Measurements from ENCODE around the gene ZNF248. TPM values are rescaled to one million over a fixed set of nuclear protein-coding genes. Genes with fewer than 3 reads are reported as not detected.
A peak's percentile ranks its signal among the peaks of the same experiment; 100 is the strongest.

ZNF248 gene
- total and polyA plus RNA-seq, 2 donors (not counting 1 experiment from before 2014, with no cell fraction given): 6.9 to 10.9 TPM

GRCh38 chr10:37831495-37832333 is 25.7 kb downstream of the ZNF248 start:
- H3K4me2 ChIP-seq (ENCODE audit: extremely low read depth, insufficient read depth, low read length): no peak overlapping the region
- no peak overlapping the region for H3K9ac ChIP-seq (ENCODE audit: insufficient read depth, low read length)
- H2AFZ ChIP-seq (ENCODE audit: low read length): no peak overlapping the region
- H3K27ac ChIP-seq (ENCODE audit: insufficient read depth, low read length): no peak overlapping the region
- no peak overlapping the region for H3K4me3 ChIP-seq (replicated peaks in 1 of 4; ENCODE audit: control extremely low read depth in 1 of 4, insufficient read depth in 1 of 4, low read depth in 3 of 4, low read length in 4 of 4)
- H4K20me1 ChIP-seq (ENCODE audit: control insufficient read depth, extremely low read depth, insufficient read depth, low read length): no peaks in the 10 kb centered on the region
- peak in 1 of 2 donors; percentile 2 for DNase-seq (ENCODE audit: low read depth in 2 of 2)
- no peaks in the 10 kb centered on the region for H3K79me2 ChIP-seq (ENCODE audit: control insufficient read depth, insufficient read depth, low read length)
- no peaks in the 10 kb centered on the region for H3K27me3 ChIP-seq (ENCODE audit: control insufficient read depth, insufficient read depth, low read length)
- H3K9me3 ChIP-seq (ENCODE audit: control insufficient read depth, insufficient read depth, low read depth, low read length): peaks cover 6% of the 10 kb centered on the region
- no peaks in the 10 kb centered on the region for H3K4me1 ChIP-seq (ENCODE audit: control insufficient read depth, extremely low read depth, insufficient read depth, low read length)
- peaks cover 3% of the 10 kb centered on the region for H3K36me3 ChIP-seq (ENCODE audit: control insufficient read depth, insufficient read depth, low read length)
- no peak for TF ChIP-seq EZH2 (IDR thresholded peaks at IDR 0.05; ENCODE audit: low read length, missing control alignments)
- TF ChIP-seq CTCF (conservative IDR thresholded peaks at IDR 0.05 in 1 of 2, IDR thresholded peaks at IDR 0.05 in 1 of 2; ENCODE audit: low read depth in 1 of 2, low read length in 2 of 2): no peak

- H3K4me1 ChIP-seq (ENCODE audit: control insufficient read depth, extremely low read depth, insufficient read depth, low read length): no peaks in the 10 kb centered on the region
- no peak overlapping the region for H2AFZ ChIP-seq (ENCODE audit: low read length)
- peaks cover 1% of the 10 kb centered on the region for H3K36me3 ChIP-seq (ENCODE audit: control insufficient read depth, insufficient read depth, low read length)
- DNase-seq (ENCODE audit: low read depth in 2 of 2): no peak
- H3K27me3 ChIP-seq (ENCODE audit: control insufficient read depth, insufficient read depth, low read length): no peaks in the 10 kb centered on the region
- peaks cover 2% of the 10 kb centered on the region for H3K9me3 ChIP-seq (ENCODE audit: control insufficient read depth, insufficient read depth, low read depth, low read length)
- H3K79me2 ChIP-seq (ENCODE audit: control insufficient read depth, insufficient read depth, low read length): no peaks in the 10 kb centered on the region
- no peak overlapping the region for H3K4me2 ChIP-seq (ENCODE audit: extremely low read depth, insufficient read depth, low read length)
- no peak overlapping the region for H3K9ac ChIP-seq (ENCODE audit: insufficient read depth, low read length)
- H4K20me1 ChIP-seq (ENCODE audit: control insufficient read depth, extremely low read depth, insufficient read depth, low read length): no peaks in the 10 kb centered on the region
- H3K4me3 ChIP-seq (replicated peaks in 1 of 4; ENCODE audit: control extremely low read depth in 1 of 4, insufficient read depth in 1 of 4, low read depth in 3 of 4, low read length in 4 of 4): no peak overlapping the region
- no peak overlapping the region for H3K27ac ChIP-seq (ENCODE audit: insufficient read depth, low read length)
- TF ChIP-seq EZH2 (IDR thresholded peaks at IDR 0.05; ENCODE audit: low read length, missing control alignments) (no peak), CTCF (conservative IDR thresholded peaks at IDR 0.05 in 1 of 2, IDR thresholded peaks at IDR 0.05 in 1 of 2; ENCODE audit: low read depth in 1 of 2, low read length in 2 of 2) (no peak)
Measured at GRCh38 chr10:37826806-37827205, 30.6 kb downstream of the ZNF248 start.

DNA sequence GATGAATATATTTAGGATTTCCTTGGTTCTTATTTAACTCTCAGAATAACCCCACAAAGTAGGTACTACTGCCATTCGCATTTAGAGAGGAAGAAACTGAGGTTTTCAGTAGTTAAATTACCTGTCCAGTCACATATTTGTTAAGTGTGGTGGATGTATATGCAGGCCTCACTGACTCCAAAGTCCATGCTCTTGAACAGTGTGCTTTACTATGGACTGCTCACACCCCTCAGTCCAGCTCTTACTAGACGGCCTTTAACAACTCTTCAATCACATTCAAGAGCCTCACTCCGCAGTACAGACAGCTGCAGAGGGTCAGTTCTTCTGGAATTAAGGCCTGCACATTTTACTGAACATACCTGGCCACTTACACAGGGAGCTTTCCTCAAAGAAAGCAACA is 36.2 kb downstream of the ZNF248 start:
- H3K79me2 ChIP-seq (ENCODE audit: control insufficient read depth, insufficient read depth, low read length): no peaks in the 10 kb centered on the region
- no peaks in the 10 kb centered on the region for H4K20me1 ChIP-seq (ENCODE audit: control insufficient read depth, extremely low read depth, insufficient read depth, low read length)
- no peaks in the 10 kb centered on the region for H3K9me3 ChIP-seq (ENCODE audit: control insufficient read depth, insufficient read depth, low read depth, low read length)
- no peak overlapping the region for H3K4me3 ChIP-seq (replicated peaks in 1 of 4; ENCODE audit: control extremely low read depth in 1 of 4, insufficient read depth in 1 of 4, low read depth in 3 of 4, low read length in 4 of 4)
- no peak overlapping the region for H2AFZ ChIP-seq (ENCODE audit: low read length)
- no peaks in the 10 kb centered on the region for H3K36me3 ChIP-seq (ENCODE audit: control insufficient read depth, insufficient read depth, low read length)
- TF ChIP-seq CTCF (conservative IDR thresholded peaks at IDR 0.05 in 1 of 2, IDR thresholded peaks at IDR 0.05 in 1 of 2; ENCODE audit: low read depth in 1 of 2, low read length in 2 of 2) (no peak), EZH2 (IDR thresholded peaks at IDR 0.05; ENCODE audit: low read length, missing control alignments) (no peak)
- no peak overlapping the region for H3K4me2 ChIP-seq (ENCODE audit: extremely low read depth, insufficient read depth, low read length)
- H3K4me1 ChIP-seq (ENCODE audit: control insufficient read depth, extremely low read depth, insufficient read depth, low read length): no peaks in the 10 kb centered on the region
- H3K9ac ChIP-seq (ENCODE audit: insufficient read depth, low read length): no peak overlapping the region
- DNase-seq (ENCODE audit: low read depth in 2 of 2): no peak
- H3K27ac ChIP-seq (ENCODE audit: insufficient read depth, low read length): no peak overlapping the region
- no peaks in the 10 kb centered on the region for H3K27me3 ChIP-seq (ENCODE audit: control insufficient read depth, insufficient read depth, low read length)
